Choroid plexus epithelial cell (primary cell): ENCODE results near the gene PRKCE.

Source experiments
- DNase-seq: peaks from one replicate; pipeline ENCODE4 v3.0.0-alpha.2; 2010; ENCODE audit warnings: low read depth
- H3K4me3 ChIP-seq: 2 replicates; pipeline ENCODE4 v1.5.1; 2011; ENCODE audit warnings: low read depth, mild to moderate bottlenecking, control low read depth, low read length, moderate library complexity
- CTCF ChIP-seq: conservative IDR thresholded peaks from 2 replicates; pipeline ENCODE4 v1.5.1; 2011; ENCODE audit warnings: low read depth, mild to moderate bottlenecking, control low read depth, inconsistent platforms, low read length, moderate library complexity

PRKCE gene

DNA sequence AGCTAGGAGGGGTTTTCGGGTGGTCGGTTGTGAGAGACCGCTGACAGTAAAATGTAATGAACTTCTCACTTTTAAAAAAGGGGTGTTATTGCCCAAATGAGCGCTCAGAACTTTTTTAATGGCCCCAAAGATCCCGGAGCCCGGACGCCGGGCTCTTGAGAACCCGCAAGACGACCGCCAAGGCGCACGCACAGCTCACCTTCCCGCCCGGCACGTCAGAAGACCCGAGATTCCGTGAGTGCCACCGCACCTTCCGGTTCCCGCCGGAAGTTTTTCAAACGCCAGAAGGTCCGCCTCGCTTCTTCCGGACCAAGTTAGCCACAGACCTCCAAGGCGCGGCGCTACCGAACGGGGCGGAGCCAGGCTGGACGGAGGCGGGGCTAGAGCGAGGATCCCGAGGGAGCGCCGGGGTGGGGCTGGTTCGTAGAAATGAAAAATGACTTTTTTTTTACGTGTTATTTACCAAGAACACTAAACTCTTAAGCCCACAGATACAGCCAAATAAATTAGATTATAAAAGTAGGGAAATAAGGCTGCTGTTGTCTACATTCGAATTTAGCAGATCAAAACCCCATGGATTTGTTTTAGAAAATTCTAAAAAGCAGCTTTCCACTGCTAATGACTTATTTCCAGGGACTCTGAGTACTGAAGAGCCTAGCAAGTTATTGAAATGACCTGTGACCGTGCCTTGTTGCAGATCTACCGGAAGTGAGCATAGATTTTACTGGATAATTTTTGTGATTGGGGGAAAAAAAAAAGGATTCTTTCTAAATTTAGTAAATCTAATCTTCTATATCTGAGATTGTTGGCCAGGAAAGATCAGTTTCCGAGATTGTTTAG is 40.2 kb upstream of the PRKCE start, which contains the start of gene SRBD1:
Gene SRBD1, minus strand, starts transcription at position 248 of the 840 bp plus-strand sequence. CDS start 5,826 bp downstream, outside the sequence.
- peak within 1 kb of the TSS; percentile 77 for H3K4me3 ChIP-seq
- no peak for TF ChIP-seq CTCF
- DNase-seq, result peak; percentile 95

- H3K4me3 ChIP-seq, result no peak overlapping the region
- TF ChIP-seq CTCF, result no peak
- DNase-seq, result no peak
Observed at GRCh38 chr2:45612285-45612684, 39.2 kb upstream of the PRKCE start.

DNA sequence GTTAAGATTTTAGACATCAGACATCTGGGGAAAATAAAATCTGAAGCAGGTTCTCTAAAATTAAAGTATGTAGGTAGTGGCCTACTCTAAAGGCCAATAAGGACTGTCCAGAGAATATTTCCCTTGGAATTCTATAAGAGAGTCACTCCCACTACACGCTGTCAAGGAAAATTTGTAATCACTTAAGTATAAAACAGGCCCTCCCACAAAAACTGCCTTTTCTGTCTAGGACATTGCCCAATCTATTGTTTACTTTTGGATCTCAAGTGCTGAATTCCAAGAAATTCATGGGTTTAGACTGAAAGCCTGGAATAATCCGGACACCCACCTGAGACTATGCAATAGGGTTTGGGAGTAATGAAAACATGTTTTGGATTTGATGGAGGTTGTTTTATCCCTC is 38.7 kb upstream of the PRKCE start:
- TF ChIP-seq CTCF, result no peak
- peak; percentile 17 for DNase-seq
- no peak overlapping the region for H3K4me3 ChIP-seq

DNA sequence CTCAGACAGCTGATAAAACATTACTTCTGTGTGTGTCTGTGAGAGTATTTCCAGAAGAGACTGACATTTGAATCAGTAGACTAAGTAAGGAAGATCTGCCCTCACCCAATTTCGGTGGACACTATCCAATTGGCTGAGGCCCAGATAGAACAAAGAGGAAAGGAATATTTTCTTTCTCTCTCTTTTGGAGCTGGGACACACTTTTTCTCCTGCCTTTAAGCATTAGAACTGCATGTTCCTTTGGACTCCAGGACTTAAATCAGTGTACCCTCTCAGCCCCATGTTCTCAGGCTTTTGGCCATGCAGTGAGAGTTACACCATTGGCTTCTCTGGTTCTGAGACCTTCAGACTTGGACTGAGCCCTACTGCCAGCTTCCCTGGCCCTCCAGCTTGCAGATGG is 37.1 kb upstream of the PRKCE start:
- no peak overlapping the region for H3K4me3 ChIP-seq
- DNase-seq, result no peak
- no peak for TF ChIP-seq CTCF

- no peak for TF ChIP-seq CTCF
- DNase-seq, result no peak
- H3K4me3 ChIP-seq, result no peak overlapping the region
Observed at GRCh38 chr2:45614871-45615415, 36.5 kb upstream of the PRKCE start.

- H3K4me3 ChIP-seq, result no peak overlapping the region
- peak; percentile 64 for DNase-seq
- no peak for TF ChIP-seq CTCF
Observed at GRCh38 chr2:45616658-45617411, 34.6 kb upstream of the PRKCE start.
